ENCODE results near the gene SLC9C2. TPM values are rescaled to one million over a fixed set of nuclear protein-coding genes. Genes with fewer than 3 reads are reported as not detected.

SLC9C2 gene
- total RNA-seq, 4 donors from 2014 or later: not detected

- Histone ChIP-seq H3K4me3 (no peak overlapping the region), H3K4me1 (no peaks in the 10 kb centered on the region), H3K27ac (no peak overlapping the region), H3K27me3 (no peaks in the 10 kb centered on the region), H3K9me3 (no peaks in the 10 kb centered on the region), H3K36me3 (peaks cover 11 to 40% of the 10 kb centered on the region in 2 donors)
- WGBS, 2 donors (ENCODE audit: low coverage in 1 of 2): 94 to 100% methylated on average over 2 of the region's 2 CpGs
- no peak for ATAC-seq
- TF ChIP-seq POLR2A (IDR thresholded peaks at IDR 0.05): no peak
- no peak for TF ChIP-seq EP300 (IDR thresholded peaks at IDR 0.05)
- TF ChIP-seq CTCF (IDR thresholded peaks at IDR 0.05): no peak
- TF ChIP-seq POLR2AphosphoS5 (IDR thresholded peaks at IDR 0.05): no peak
Measured at GRCh38 chr1:173491508-173491907, 111.4 kb downstream of the SLC9C2 start.

GRCh38 chr1:173489929-173490328, 112.9 kb downstream of the SLC9C2 start:
- Histone ChIP-seq H3K4me1 (no peaks in the 10 kb centered on the region), H3K27ac (no peak overlapping the region), H3K27me3 (no peaks in the 10 kb centered on the region), H3K36me3 (peaks cover 22 to 56% of the 10 kb centered on the region in 2 donors), H3K9me3 (no peaks in the 10 kb centered on the region), H3K4me3 (no peak overlapping the region)
- ATAC-seq: no peak
- WGBS, 2 donors (ENCODE audit: low coverage in 1 of 2): 100% methylated on average over 2 to 3 of the region's 3 CpGs
- TF ChIP-seq POLR2AphosphoS5 (IDR thresholded peaks at IDR 0.05): no peak
- TF ChIP-seq CTCF (IDR thresholded peaks at IDR 0.05): no peak
- no peak for TF ChIP-seq POLR2A (IDR thresholded peaks at IDR 0.05)
- TF ChIP-seq EP300 (IDR thresholded peaks at IDR 0.05): no peak

- Histone ChIP-seq H3K36me3 (peaks cover 25 to 63% of the 10 kb centered on the region in 2 donors), H3K27me3 (no peaks in the 10 kb centered on the region), H3K27ac (no peak overlapping the region), H3K4me3 (no peak overlapping the region), H3K9me3 (no peaks in the 10 kb centered on the region), H3K4me1 (no peaks in the 10 kb centered on the region)
- no peak for ATAC-seq
- 87 to 93% methylated on average over 4 to 5 of the region's 5 CpGs for WGBS, 2 donors (ENCODE audit: low coverage in 1 of 2)
- TF ChIP-seq CTCF (IDR thresholded peaks at IDR 0.05): no peak
- no peak for TF ChIP-seq POLR2AphosphoS5 (IDR thresholded peaks at IDR 0.05)
- TF ChIP-seq POLR2A (IDR thresholded peaks at IDR 0.05): no peak
- TF ChIP-seq EP300 (IDR thresholded peaks at IDR 0.05): no peak
Measured at GRCh38 chr1:173489149-173489600, 113.7 kb downstream of the SLC9C2 start.

- Histone ChIP-seq H3K27ac (no peak overlapping the region), H3K36me3 (peaks cover 30 to 75% of the 10 kb centered on the region in 2 donors), H3K27me3 (no peaks in the 10 kb centered on the region), H3K9me3 (no peaks in the 10 kb centered on the region), H3K4me1 (peaks cover 0 to under 1% (median 0%) of the 10 kb centered on the region in 3 donors), H3K4me3 (no peak overlapping the region)
- WGBS, 2 donors (ENCODE audit: low coverage in 1 of 2): 75 to 82% methylated on average over 1 to 2 of the region's 2 CpGs
- TF ChIP-seq CTCF (IDR thresholded peaks at IDR 0.05): no peak
- ATAC-seq: no peak
Measured at GRCh38 chr1:173488001-173488400, 114.9 kb downstream of the SLC9C2 start.

GRCh38 chr1:173485401-173485800, 117.5 kb downstream of the SLC9C2 start:
- Histone ChIP-seq H3K27me3 (no peaks in the 10 kb centered on the region), H3K9me3 (no peaks in the 10 kb centered on the region), H3K27ac (no peak overlapping the region), H3K4me3 (no peak overlapping the region), H3K4me1 (peaks cover 0 to 27% (median 3%) of the 10 kb centered on the region in 3 donors), H3K36me3 (peaks cover 43 to 97% of the 10 kb centered on the region in 2 donors)
- WGBS, 2 donors (ENCODE audit: low coverage in 1 of 2): 87 to 90% methylated on average over 7 of the region's 7 CpGs
- TF ChIP-seq CTCF (IDR thresholded peaks at IDR 0.05) (no peak), POLR2AphosphoS5 (IDR thresholded peaks at IDR 0.05) (no peak), EP300 (IDR thresholded peaks at IDR 0.05) (no peak), POLR2A (IDR thresholded peaks at IDR 0.05) (no peak)
- no peak for ATAC-seq

All from gastroesophageal sphincter (tissue), 4 donors.